Stimulated activated CD4-positive, alpha-beta T cell treated with anti-CD3 and anti-CD28 coated beads, Interleukin-1b, Interleukin-23, amount 100 ng/mL, for 24 hours (primary cell): ENCODE results near the gene CTU2.

Source experiments
- DNase-seq, 4 experiments: peaks; one replicate each; pipeline ENCODE4 v3.0.0-alpha.2; 2020; ENCODE audit warnings: low read depth in 4 of 4, low spot score in 1 of 4

Gene CTU2

DNA sequence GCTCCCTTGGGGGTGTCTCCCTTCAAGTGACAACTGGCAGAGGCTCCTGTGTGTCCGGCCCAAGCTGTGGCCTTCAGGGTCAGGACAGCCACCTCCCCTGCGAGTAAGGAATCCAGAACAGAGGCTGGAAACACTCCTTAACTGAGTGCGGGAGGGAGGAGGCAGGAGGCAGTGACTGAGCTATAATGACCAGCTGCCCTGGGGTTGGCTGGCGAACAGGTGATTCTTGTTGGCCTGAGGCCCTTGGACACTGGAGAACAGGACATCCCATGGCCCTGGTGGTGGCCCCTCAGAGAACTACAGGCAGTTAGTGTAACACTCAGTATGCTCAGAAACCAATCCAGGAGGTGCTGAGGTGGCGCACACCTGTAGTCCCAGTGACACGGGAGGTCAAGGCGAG lies 10.6 kb upstream of the CTU2 start:
- DNase-seq, result no peak

DNA sequence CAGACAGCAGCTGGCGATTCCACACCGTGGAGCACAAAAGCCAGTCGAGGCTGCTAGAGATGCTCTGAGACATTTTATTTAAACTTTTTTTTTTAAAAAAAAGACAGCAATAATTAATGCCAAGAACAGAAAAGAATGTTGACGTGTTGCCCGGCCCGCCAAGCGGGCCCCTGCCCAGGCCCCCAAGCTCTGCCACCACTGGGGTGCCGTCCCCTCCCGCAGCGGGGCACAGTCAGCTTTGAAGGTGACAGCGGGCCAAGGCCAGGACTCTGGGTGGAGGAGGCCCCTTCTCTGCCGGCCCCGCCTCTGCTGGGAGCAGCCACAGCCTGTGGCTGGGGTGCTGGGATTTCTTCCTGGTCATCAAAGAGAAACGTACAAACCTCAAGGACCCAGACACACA lies 9.9 kb upstream of the CTU2 start:
- DNase-seq, result no peak

DNA sequence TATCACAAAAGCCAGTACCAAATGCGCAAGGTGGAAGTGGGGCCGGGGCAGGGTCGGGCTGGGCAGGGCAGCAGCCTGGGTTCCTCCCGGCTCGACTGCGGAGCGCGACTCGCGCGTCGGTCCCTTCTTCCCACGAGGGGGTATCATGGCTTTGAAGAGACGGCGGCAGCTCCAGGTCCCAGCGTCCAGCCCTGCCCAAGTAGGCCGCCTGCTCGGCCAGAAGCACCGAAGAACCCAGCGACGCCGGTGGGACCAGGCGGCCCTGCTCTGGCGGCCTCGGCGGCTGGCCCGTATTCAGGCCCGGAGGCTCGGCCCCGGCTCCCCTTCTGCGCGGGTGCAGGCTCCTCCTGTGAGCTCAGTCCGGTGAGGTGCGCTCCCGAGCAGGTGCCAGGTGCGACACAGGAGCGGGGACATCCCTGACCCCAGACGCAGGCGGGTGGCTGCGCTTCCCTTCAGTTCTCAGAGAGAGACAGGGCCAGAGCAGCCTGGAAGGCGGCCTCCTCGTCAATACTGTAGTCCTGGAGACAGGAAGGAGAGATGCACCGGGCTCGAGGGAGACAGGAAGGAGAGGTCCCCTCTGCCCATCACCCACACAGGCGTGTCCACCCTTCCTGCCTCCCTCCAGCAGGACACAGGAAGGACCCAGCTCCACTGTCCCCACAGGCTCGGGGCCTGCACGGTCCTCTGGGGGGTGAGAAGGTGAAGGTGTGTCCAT lies 9.0 kb upstream of the CTU2 start:
- no peak for DNase-seq

DNA sequence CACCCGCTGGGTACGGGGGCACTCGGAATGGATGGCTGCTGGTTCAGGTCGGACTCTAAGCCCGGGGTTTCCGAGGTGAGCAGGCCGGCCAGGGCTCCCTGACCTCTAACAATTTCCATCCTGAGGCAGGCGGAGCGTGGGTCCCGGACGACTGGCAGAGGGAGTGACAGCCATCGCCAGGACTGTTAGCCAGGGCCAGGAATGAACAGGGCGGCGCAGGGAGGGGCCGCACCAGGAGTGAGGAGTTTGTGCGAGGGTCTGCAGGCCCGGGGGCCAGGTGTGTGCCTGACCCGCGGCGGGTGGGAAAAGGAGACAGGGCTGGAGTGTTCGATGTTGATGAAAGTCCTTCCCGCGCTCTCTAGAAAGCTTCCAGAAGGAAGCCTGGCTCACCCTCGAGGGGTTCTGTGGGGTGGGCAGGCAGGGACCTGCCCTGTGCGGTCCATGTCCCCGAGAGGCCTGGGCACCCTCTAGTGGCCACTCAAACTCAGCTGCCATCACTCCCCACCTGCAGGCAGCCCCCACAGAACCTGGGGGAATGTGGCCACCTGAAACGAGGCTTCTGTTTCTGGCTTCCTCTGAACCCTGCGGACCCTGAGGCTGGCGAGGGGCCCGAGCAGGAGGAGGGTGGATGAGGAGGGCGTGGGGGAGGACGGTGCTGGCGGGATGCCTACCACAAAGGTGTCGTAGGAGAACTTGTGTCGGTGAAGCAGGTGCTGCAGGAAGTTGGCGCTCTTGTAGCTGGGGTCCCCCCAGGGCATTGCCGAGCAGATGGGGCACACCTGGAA lies 8.3 kb upstream of the CTU2 start:
- no peak for DNase-seq

DNA sequence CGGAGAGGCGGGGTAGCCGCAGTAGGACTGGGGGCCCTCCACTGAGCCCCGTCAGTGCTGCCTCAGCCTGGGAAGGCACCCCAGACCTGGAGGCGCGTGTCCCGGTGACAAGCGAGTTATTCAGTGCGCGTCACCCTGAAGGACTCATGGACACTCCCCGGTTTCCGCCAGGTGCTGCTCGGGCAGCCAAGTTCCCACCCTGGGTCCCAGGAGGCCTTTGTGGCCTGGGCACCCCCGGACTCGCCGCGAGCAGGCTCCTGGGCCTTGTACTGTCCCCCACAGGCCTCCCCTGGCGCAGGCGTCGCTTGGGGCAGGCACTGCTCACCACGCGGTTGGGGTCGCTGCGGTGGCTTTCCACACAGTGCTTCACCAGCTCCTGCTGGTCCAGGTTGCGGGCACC lies 7.7 kb upstream of the CTU2 start:
- no peak for DNase-seq

DNA sequence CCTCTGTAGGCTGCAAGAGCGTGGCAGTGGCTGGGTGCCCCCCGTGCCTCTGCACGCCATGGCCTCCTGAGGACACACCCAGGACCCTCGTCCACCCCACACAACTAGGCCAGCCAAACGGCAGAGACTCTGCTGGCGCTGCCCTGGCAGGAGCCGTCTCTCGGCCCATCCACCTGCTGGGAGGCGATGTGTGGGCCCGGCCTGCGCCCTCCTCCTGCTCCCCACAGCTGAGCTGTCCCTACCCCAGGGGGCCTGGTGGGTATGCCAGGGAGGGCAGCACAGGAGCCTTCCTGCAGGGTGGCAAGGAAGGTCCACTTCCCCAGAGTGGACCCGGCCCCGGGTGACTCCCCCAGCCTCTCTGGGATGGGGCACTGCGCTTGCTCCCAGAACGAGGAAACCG lies 7.1 kb upstream of the CTU2 start:
- no peak for DNase-seq

DNA sequence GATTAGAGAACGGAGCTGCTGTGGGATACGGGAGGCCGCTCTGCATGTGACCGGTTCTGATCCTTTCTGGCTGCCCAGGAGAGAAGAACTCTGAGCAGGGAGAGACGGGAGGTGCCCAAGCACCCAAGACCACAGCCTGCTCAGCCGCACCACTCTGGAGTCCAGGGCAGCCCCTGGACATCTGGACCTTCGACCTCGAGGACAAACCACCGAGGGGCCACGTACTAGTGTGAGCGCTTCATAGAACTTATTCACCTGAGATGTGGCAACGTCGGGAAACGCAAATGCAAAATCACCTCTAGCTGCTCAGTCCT lies 6.0 kb upstream of the CTU2 start:
- DNase-seq, result no peak

DNA sequence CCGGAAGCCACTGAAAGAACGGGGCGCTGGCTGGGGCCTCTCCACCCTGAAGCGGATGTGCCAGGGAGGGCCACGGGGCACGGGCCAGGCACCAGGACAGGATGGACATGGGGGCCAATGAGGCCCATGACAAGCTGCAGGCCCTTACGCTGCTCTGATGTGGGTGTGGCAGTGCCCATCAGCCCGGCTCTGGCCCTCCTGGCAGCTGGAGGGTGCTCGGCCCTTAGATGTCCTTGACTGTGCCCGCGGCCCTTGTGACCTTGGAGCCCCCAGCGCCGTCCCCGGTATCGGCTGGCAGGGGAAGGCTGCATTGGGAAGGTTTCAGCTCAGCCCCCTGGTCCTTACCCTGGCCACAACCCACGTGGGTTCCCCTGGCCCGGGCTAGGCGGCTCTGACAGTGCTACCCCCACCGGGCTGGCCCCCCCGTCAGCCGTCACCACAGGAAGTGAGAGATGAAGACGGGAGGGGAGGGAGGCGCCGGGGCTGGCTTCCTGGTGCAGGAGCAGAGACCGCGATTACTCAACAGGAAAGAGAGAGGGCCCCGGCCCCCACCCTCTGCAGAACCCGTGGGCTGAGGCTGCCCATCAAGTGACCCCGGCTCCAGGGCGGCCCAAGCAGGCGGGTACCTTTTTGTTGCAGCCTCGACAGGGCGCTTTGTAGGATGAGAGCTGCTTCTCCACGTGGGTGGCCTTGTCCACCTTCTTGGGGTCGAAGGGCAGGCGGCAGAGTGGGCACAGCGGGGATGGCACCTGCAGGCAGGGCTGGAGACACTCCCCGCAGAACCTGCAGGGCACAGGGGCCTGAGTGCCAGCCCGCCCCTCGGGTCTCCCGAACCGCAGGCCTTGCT lies 5.4 kb upstream of the CTU2 start:
- peak; percentile 77 to 94 (median 88) for DNase-seq

DNA sequence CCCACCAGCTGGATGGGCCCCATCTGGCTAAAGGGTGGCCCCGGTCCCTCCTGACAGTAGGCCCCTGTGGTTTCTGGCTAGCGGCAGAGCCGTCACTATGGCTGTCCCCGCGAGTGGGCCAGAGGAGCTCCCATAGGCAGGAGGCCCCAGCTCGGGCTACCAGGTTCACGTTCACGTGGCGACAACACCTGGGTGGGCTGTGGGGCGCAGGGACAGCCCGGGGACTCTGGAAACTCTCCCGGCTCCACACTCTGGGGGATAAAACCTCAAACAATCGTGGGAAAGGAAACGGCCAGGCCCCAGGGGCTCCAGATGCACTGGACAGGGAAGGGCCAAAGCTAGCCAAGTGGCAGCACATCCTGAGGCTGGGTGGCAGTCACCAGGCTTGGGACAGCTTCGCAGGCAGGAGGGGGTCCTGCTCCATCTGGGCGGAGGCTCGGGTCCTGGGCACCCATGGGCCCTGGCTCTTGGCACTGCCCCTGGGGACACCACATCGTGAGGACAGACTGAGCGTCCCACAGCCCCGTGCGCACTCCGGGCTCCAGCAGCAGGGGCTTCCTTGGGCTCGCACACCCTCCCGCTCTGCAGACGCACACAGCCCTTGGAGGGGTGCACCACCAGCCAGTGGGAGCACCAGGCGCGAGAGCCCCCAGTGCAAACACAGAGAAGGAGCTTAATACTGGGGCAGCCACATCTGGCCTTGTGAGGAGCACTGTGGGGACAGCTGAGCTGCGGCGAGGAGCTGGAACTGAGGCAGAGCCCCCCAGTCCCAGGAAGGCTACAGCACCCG lies 4.5 kb upstream of the CTU2 start:
- no peak for DNase-seq

DNA sequence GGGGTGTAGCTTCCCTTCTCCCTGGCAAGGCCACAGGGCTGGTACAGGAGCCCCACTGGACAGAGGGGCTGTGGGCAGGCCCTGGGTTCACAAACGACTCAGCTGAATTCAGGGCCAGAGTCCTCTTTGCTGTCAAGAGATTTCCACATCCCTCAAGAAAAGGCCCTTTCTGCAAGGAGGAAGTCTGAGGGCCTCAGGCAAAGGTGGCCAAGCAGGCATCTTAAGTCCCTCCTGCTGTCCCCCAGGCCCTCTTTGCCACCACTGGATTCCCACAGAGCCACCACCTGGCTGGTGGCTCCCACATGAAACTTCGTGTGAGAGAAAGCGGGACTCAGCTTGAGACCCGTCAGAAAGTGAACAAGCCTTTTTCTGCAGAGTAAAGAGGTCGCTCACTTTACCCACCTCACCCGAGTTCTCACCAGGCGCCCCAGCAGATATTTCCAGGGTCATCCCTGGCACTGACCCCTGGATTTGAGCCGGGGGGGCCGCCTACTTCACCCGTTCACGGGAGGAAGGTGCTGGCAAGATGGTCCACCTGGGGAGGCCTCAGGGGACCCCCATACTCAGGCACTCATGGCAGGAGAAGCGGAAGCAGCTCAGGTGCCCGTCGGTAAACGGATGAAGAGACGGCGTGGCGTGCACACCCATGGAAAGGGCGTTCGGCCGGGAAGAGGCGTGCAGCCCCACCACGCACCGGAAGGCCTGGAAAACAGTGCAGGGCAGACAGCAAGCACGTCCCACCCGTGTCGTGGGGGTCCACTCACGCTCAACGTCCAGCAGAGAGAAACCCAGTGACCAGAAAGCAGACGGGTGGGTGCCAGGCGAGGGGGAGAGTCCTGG lies 3.7 kb upstream of the CTU2 start:
- DNase-seq, result no peak

DNA sequence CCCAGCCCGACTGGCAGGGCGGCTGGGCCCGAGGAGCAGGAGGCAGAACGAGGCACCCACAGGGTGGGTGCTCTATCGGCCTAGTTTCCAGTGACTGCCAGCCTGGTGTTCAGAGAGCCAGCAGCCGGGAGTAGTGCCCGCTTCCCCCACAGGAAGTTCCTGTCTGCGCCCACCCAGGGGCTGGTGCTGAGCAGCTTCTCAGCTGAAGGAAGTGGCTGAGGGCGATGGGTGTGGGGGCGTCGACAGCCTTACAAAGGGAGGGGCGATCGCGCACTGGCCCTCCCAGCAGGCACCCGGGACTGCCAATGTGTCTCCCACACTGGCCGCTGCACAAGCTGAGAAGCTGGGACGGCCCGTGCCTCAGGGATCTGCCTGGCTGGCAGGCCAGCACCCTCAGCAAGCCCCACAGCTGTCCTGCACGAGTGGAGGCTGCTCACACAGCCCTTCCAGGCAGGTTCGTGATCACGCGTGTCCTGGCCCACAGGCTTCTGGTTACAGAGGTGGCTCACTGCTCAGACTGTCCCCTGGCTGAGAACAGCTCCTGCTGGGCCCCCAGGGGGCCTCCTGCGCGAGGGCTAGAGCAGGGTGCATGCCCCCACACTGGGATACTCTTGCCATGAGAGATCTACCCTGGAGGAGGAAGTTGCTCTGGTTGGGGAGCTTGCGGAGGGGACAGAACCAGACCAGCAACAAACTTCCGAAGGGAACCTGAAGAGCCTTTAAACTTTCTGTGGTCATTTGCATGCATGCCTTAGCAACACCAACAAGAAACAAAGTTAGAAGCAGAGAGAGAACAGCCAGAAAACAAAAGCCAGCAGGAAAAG lies 2.6 kb upstream of the CTU2 start:
- peak in 1 of 4 experiments; percentile 63 for DNase-seq

DNA sequence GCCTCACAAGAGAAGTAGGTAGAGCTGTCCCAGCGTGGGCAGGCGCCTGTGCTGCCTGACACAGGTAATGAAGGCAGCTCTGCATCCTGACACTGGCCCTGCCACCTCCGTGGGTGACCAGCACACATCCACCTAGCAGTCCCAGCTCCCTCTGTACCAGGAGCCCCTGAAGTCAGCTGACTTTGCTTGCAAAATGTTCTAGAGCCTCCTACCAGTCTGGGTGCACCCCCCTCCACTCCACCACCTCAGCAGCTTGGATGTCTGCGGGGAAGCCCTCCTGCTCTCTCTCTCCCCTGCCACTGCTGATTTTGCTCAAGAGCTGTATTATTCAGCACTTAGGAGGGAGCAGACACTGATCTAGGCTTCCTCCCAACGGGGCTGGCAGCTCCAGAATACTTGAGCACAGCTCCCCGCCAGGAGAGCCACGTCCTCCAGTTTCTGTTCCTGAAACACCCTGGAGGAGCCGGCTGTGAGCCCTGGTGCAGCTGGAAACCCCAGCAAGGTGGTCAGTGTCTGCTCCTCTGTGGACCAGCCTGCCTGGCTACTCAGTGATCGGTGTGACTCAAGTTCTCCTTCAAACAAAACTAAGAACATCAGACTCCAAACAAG lies 1.1 kb upstream of the CTU2 start:
- DNase-seq, result no peak

DNA sequence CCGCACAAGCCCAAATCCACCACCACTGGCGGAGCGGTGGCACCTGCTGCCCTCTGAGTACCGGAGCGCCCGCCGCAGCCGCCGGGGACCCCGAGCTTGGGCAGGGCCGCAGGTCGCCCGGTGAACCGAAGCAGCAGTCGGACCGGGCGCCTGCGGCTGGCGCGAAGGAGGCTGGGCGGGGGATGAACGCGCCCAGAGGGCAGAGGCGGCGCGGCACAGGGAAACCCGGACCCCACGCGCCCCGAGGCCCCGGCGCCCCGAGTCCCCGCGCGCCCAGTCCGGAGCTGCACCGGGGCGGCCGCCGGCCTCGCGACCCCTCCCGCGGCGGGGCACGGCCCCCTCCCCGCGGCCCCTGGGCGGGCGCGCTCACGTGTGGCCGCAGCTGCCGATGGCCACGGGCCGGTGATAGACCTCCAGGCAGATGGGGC lies 488 bp upstream of the CTU2 start:
- no peak for DNase-seq

DNA sequence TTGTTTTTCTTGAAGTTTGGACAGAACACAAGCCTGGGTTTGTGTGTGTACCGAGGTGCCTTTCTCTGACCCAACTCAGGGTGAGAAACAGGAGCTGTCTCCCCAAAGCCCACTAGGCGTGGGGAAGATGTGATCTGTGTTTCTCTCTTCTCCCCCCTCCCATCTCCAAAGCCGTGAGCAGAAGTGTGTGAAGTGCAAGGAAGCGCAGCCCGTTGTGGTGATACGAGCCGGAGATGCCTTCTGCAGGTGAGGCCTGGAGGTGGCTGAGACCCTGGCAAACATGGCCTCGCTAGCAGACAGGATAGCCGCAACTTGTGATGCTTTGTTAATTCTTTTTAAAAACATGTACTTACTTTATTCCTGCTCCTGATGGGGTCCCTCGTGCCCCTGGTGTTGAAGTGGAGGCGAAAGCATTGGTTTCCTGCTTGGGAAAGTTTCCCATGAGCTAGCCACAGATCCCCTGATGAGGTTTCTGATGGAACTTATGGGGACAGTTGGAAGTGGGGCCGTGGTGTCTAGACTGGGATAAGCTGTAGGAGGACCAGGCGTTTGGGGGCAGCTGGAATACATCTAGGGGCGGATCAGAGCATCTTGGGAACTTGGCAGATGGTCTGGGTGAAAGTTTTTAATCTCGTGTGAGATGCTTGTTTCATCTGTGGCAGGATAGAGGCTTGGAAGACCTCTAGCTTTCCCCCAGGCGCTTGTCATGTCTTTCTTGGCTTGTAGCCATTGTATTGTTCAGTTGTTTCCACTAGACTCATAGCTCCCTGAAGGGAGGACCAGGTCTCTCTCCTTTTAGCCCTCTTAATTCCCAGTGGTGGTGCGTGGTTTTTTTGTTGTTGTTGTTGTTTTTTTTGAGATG lies 893 bp downstream of the CTU2 start:
- DNase-seq, result no peak

DNA sequence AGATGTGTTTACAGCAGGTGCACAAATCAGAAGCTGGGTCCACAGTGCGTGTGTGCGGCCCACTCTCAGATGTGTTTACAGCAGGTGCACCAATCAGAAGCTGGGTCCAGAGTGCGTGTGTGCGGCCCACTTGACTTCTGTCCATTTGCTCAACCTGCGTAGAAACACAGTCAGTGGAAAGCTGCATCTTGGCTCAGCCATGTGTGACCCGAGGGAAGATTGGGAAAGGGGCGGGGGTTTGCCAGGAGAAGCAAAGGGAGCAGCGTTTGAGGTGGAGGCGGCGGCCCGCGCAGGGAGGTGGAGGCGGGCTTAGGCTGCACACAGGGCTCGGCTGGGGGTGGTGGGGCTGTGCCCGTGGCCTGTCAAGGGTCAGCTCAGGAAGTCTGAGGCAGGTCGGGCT lies 4.3 kb downstream of the CTU2 start:
- no peak for DNase-seq

DNA sequence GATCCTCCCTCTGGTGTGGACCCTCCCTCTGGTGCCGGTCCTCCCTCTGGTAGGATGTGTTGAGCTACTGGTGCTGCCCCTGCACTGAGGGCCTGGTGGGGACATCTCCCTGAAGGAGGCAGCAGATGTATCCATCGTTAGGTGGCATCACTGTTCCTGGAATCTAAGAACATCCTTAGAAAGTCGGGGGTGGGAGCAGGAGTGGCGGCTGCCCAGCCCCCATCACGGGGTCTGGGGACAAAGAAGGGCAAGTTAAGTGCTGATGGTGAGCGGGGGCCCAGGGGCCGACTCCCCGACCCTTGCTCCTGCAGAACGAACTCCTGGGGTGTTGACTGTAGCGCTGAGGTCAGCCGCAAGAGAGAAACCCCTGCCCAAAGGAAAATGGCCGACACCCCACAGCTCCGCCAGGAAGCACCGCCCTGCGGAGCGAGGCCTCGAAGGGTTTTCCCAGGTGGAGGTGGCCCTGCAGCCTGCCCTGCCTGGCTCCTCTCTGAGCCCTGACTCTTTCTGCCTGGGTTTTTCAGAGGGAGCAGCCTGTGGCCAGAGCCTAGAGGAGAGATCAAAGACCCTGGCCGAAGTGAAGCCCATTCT lies 5.5 kb downstream of the CTU2 start:
- no peak for DNase-seq

DNA sequence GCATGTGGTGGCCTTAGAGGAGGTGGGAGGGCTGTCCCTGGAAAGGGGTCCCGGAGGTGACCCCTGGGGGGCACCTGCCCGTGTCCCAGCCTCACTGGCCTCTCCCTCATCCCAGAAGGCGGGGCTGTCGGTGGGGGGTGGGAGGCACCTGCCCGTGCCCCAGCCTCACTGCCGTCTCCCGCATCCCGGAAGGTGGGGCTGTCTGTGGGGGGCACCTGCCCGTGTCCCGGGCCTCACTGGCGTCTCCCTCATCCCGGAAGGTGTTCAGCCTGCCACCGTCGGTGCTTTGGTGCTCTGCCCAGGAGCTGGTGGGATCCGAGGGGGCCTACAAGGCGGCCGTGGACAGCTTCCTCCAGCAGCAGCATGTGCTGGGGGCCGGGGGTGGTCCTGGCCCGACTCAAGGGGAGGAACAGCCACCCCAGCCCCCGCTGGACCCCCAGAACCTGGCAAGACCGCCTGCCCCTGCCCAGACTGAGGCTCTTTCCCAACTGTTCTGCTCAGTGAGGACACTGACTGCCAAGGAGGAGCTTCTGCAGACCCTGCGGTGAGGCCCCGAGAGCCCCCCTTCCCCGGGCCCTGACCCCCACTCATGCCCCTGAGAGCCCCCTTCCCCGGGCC lies 6.2 kb downstream of the CTU2 start:
- no peak for DNase-seq
